Measurements from ENCODE around the gene STAT1.
"Not testable (repeated sequence)": the region's sequence is repeated elsewhere in the genome, so short reads cannot be mapped to it uniquely, and the experiment has no call there.

STAT1 gene

DNA sequence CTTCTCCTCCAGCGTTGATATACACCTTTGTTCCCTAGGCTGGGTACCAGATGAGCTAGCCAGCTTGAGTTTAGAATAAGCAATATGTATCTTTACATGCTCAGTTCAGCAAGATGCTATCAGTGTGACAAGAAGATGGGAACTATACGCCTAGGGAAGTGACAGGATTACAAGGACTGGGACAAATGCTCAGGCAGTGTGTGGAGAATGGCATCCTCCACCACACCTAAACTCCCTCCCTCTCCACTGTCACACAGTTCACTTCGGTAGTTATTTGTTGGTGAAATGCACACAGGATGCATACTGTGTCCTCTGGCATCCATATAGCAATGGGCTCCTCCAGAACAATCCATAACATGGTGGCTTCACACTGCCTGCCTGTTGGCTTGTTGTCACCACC, 7.7 kb downstream of the STAT1 start:
- DNase-seq, result no peak

DNA sequence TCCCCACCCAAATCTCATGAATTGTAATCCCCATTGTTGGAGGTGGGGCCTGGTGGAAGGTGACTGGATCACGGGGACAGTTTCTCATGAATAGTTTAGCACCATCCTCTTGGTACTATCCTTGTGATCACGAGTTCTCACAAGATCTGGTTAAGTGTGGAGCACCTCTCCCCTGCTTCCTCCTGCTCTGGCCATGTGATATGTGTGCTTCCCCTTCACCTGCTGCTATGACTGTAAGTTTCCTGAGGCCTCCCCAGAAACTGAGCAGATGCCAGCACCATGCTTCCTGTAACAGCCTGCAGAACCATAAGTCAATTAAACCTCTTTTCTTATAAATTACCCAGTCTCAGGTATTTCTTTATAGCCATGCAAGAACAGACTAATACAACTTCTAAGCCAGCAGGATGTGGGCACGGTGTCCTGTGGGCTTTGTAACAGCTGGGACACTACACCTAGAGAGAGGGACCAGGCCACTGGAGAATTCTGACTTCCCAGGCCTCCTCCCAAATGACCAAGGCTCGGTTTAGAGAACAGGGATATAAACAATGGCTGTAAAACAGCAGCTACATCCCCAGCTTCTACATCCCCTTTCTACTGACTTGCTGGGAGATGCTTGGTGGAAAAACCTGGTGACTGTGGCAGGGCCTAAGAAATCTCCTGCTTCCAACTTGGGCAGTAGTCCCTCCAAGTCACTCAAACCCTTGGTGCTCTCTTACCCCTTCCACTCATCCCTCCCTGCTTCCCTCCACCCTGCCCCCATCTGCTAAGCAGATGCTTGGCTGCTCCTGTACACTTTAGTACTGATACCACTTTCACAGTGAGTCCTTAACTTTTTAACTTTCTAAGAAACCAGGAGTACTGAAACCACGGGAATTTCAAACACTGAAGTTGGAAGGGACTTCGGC, 10.3 kb downstream of the STAT1 start:
- DNase-seq, result no peak

GRCh38 chr2:191001624-191002023, 12.3 kb downstream of the STAT1 start:
- DNase-seq, result no peak

DNA sequence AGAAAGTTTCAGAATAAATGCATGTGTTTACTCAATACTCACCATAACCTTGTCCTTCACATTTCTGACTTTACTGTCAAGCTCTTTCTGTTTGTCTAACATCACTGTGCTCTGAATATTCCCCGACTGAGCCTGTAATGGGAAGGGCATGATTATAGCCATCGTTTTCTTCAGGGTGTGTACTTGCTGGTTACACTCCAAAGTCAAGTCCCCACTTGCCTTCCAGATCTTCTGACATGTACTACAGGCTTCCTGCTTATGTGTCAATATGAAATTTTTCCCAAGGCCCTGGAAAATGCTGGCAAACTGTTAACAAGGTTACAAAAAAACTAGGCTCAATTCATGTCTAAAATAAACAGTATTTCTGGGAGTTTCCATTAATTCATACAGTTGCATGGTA, 12.9 kb downstream of the STAT1 start:
- DNase-seq, result no peak

- no peak for DNase-seq
These were observed 13.9 kb downstream of the STAT1 start for GRCh38 chr2:190999949-191000665.

- DNase-seq, result no peak
These were observed 14.9 kb downstream of the STAT1 start for GRCh38 chr2:190999058-190999457.

GRCh38 chr2:190997526-190998113, 16.4 kb downstream of the STAT1 start:
- no peak for DNase-seq

DNA sequence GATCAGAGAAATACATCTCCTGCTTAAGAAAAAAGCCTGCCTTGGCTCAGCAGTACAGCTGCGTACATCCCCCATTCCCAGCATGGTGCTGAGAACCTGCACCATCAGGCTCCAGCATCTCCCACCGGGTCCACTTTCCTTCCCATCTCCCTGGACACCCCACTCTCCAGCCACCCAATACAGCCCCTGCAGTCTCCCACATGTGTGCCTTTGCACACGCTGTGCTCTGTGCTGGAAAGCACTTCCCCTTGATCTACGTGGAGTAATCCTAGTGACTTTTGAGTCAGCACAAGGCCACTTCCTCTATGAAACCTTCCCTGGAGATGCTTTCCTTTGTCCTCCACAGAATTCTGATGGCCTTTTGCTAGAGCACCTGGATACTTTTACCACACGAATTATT, 17.0 kb downstream of the STAT1 start:
- no peak for DNase-seq

DNA sequence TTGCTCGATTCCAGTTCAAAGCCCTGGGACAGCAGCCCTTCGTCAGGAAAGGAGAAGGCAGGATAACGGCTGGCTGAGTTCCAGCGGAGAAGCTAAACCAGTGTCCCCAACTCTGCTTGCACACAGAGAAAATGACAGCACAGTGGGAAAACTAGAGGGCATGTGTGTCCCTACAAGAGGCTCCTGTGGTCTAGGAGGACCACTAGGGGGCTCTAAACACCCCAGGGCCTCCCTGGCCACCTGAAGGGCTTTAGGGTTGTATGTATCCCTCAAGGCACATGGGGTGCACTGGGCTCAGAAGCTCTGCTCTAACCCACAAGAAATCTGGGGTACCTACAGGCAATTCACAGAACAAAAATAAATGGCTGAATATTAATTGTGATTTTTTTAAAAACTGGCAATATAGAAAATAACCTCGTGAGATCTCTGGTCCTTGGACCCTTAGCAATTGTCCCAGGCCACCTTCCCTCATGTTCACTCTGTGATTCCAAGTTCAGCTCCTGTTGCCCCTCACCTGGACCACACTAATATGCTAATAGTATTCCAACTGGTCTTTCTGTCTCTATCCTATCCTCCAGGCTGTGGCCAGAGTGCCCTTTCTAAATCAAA, 17.5 kb downstream of the STAT1 start:
- no peak for DNase-seq

DNA sequence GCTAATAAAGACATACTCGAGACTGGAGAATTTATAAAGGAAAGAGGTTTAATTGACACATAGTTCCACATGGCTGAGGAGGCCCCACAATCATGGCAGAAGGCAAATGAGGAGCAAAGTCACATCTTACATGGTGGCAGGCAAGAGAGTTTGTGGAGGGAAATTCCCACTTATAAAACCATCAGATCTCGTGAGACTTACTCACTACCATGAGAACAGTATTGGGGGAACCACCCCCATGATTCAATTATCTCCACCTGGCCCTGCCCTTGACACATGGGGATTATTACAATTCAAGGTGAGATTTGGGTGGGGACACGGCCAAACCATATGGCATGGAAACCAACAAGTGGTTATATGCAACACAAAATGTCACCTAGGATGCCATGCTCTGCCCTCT, 18.7 kb downstream of the STAT1 start:
- not testable (repeated sequence) for DNase-seq

DNA sequence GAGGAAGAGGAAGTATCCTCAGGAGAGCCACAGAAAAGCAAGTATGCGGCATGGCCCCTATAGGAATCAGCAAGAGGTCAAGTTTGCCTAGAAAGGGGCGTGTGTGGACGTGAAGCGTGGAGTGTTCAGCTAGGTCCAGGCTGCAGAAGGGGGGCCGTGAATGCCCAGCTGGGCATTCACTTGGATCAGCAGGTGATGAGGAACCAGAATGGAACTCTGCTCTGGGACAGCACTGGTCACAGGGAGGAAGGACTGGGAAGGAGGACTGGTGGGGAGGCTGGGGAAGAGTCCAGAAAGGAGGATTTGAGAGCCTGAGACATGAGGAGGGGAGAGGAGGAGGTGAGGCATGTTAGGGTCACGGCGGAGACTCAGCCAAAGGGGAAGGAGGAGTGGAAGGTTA, 19.8 kb downstream of the STAT1 start:
- DNase-seq, result no peak

DNA sequence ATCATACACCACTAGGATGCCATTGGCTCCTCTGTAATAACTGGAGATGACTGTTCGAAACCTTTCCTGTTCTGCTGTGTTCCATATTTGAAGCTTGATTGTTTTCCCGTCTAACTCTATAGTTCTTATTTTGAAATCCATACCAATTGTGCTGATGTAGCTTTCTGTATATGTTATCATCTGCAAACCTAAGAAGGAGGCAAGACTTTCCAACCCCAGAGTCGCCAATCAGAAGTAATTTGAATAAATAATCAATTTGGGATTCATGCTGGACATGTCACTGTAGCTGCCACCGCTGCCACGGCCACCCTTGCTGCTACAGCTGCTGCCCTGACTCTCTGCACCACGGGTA, 20.7 kb downstream of the STAT1 start:
- DNase-seq, result no peak

GRCh38 chr2:190990132-190990531, 23.8 kb downstream of the STAT1 start:
- DNase-seq, result no peak

- no peak for DNase-seq
These were observed 25.1 kb downstream of the STAT1 start for GRCh38 chr2:190988910-190989309.

DNA sequence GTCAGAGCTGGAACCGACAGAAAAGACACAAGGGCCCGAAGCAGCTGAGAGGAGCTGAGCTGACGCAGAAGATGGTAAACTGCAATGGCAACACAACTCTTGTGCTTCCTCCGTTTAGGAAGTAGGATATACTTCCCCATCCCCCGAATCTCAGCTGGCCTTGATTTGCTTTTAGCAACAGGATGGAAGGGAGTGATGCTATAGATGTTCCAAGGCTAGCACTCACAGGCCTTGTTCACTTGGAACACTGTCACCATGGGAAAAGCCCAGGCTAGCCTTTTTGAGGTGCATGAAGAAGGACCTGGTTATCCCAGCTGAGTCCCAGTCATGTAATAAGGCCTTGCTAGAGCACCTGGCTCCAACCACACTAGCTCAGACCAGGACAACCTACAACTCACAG, 26.0 kb downstream of the STAT1 start:
- DNase-seq, result no peak

DNA sequence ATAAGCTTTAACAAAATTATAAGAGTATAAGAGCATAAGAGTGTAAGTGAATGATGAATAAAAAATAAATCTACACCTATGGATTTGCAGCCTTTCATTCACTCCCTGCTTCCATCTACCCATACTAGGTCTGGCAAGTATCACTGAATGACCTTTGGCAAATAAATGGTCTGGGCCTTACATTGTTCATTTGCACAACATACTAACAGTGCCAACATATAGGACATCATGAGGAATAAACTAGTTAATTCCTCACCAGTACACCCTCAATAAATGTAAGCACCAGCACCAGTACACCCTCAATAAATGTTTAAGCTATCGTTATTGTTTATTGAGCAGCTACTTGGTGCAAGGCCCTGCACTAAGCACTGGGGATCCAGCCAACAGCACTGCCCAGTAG, 26.9 kb downstream of the STAT1 start:
- no peak for DNase-seq

GRCh38 chr2:190986221-190986953, 27.6 kb downstream of the STAT1 start:
- no peak for DNase-seq

GRCh38 chr2:190984595-190984994, 29.4 kb downstream of the STAT1 start:
- DNase-seq, result no peak

DNA sequence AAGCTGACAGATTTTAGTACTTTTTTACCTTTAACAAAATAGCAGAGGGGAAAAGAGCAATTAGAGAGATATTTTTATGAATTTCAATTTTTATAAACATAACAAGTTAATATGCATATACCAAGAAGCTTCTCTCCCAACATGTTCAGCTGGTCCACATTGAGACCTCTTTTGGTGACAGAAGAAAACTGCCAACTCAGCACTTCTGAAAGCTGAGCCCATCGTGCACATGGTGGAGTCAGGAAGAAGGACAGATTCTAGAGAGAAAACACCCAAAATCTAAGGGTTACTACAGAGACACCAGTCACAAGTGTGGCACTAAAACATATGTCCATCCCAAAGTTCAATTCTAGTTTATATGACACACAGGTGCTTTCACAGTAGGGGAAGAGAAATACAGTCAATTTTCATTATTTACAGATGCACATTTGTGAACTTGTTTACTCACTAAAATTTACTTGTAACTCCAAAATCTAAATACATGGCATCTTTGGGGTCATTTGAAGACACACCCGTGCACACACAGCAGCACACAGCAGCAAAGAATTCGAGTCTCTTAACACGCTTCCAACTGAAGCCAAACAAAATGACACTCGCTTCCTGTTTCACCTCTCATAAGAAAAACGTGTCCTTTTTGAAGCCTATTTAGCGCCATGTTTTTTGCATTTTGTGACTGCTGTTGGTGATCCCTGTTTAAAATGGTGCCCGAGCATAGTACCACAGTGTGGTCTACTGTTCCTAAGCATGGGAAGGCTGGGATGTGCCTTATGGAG, 31.5 kb downstream of the STAT1 start:
- DNase-seq, result no peak

- DNase-seq, result no peak
These were observed 32.2 kb downstream of the STAT1 start for GRCh38 chr2:190981733-190982132.

DNA sequence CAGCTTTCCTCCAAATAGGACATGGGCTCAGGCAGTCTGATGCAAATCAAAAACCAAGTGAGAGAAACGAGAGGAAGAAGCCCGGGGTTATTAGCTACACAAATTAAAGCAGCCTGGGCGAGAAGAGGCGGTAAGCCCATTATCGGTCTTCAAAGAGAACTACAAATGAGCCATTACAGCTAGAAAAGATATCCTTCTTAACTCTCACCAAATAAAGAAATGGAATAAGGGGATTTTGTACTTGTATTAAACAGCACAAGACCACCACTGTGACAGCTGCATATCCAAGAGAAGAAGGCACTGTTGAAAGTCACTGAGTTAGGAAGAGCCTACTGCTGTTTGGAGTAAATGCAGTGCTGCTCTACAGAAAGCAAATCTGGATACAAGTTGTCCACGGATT, 32.6 kb downstream of the STAT1 start:
- DNase-seq, result no peak

GRCh38 chr2:190980630-190981209, 33.3 kb downstream of the STAT1 start:
- no peak for DNase-seq

Measured in NCI-H2107 (cell line).